Rectal smooth muscle tissue (tissue), 1 donor: ENCODE measurements around the gene ZNF275.

Experiments
- H3K27ac ChIP-seq: one replicate; pipeline ENCODE4 v1.7.0; 2013; ENCODE audit warnings: low read depth, low read length, inconsistent platforms
- H3K27me3 ChIP-seq: one replicate; pipeline ENCODE4 v1.7.0; 2013; ENCODE audit warnings: low read length; ENCODE audit not compliant: control insufficient read depth, insufficient read depth
- H3K36me3 ChIP-seq: one replicate; pipeline ENCODE4 v1.7.0; 2013; ENCODE audit warnings: low read length; ENCODE audit not compliant: control insufficient read depth, insufficient read depth
- H3K4me1 ChIP-seq: one replicate; pipeline ENCODE4 v1.7.0; 2013; ENCODE audit warnings: low read length; ENCODE audit not compliant: control insufficient read depth, insufficient read depth
- H3K4me3 ChIP-seq: one replicate; pipeline ENCODE4 v1.7.0; 2013; ENCODE audit warnings: low read length
- H3K9ac ChIP-seq: one replicate; pipeline ENCODE4 v1.7.0; 2013; ENCODE audit warnings: low read length

The ZNF275 gene

DNA sequence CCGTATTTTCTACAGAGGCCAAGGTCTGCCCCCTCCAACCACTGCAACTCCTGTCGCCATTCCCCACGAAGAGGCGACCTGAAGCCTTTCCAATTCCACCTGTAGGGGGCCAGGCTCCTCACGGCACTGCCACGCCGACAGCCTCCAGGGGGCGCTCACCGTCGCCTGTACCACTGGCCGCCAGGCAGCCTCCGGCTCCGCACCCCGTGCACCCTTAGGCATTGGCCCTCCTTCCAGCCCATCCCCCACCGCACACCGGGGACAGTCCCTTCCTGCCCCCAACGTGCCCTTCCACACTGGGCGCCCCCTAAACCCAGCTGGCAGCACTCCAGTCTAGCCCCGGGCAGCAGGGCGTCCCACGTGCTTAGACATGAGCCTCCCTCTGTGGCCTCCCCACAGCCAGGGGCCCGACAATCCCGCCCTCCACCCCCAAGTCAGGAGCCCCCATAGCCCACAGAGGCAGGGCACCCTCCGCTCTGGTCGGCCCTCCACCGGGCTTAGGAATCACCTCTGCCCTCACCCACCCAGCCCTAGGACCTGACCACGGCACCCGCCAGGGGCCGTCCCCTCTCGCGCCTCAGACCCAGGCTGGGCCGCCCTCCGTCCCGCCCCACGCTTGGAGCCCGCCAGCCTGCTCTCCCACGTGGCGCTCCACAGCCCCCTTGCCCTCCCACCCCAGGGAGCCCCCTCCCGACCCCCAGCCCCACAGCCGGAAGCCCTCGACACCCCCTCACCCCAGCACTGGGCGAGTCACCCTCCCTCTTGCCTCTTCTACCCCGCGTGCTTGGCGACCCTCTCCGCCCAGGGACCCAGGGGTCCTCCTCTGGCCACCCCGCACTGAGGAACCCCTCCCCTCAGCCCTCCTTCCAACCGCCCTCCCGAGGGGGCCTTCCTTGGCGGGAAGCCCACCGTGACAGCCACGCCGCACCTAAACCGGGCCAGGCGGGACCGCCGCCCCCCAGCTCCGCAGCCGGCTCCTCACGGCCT lies 66.5 kb downstream of the ZNF275 start:
- H3K4me1 ChIP-seq = no peaks in the 10 kb centered on the region
- no peaks in the 10 kb centered on the region for H3K36me3 ChIP-seq
- H3K4me3 ChIP-seq = no peak overlapping the region
- no peak overlapping the region for H3K27ac ChIP-seq
- no peak overlapping the region for H3K9ac ChIP-seq
- H3K27me3 ChIP-seq = peaks cover 2% of the 10 kb centered on the region

DNA sequence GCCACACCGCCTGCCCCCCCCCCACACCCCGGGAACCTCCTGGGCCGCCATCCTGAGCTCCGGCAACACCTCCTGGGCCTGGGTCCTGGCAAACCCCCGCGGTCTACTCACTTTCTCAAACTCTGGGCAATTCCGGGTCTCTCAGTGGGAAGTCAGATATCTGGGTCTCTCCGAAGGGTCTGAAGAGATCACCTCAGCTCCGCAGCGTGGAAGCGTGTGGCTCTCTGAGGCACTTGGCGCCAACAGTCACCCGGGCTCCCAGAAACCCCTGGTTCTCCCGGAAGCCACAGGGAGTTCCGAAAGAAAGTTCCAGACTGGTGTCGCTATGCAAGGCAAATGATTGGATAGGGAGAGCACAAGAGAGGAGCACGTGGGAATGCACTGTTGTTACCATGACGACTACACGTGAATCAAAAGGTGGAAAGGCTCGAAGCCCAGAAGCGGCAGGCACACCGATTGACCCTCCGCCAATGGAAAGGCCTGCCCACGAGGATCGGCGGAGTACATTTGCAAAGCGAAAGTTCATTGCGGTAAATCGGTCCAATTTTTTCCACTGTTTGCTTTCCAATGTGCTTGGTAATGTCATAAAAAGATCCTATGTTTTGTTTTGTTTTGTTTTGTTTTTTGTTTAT lies 67.3 kb downstream of the ZNF275 start, which contains the start of gene PNMA6E:
PNMA6E (minus strand) TSS at position 218 of the 632 bp plus-strand sequence. CDS start 2,501 bp downstream, outside the sequence.
- no peak within 1 kb of the TSS for H3K27ac ChIP-seq
- no peaks in the 10 kb centered on the region for H3K36me3 ChIP-seq
- peaks cover 2% of the 10 kb centered on the region for H3K27me3 ChIP-seq
- no peak within 1 kb of the TSS for H3K9ac ChIP-seq
- H3K4me3 ChIP-seq = no peak within 1 kb of the TSS
- H3K4me1 ChIP-seq = no peaks in the 10 kb centered on the region
